OCI-LY7 (cell line): ENCODE data around the gene RPL35A.

Experiments used
- CTCF ChIP-seq: fragments of 200-600 bp; sonication (generic); conservative IDR thresholded peaks from 2 replicates; pipeline ENCODE4 v1.5.1; 2014; ENCODE audit warnings: mild to moderate bottlenecking, antibody characterized with exemption, low read length, moderate library complexity, mixed read lengths
- EZH2phosphoT487 ChIP-seq: fragments of 200-600 bp; sonication (generic); IDR thresholded peaks from 2 replicates; pipeline ENCODE4 v1.6.1; 2018; ENCODE audit warnings: low read depth, borderline replicate concordance, mild to moderate bottlenecking, mixed run types, antibody characterized with exemption, low read length, moderate library complexity, mixed read lengths

- TF ChIP-seq CTCF (no peak), EZH2phosphoT487 (no peak)
These were observed 43.2 kb upstream of the RPL35A start for GRCh38 chr3:197906850-197907187.
